Left ventricle myocardium superior (tissue), 1 donor: ENCODE results near the gene MBD3L4. TPM values are rescaled to one million over a fixed set of nuclear protein-coding genes. Genes with fewer than 3 reads are reported as not detected.
A peak's percentile ranks its signal among the peaks of the same experiment; 100 is the strongest.
"Not testable (repeated sequence)": the region's sequence is repeated elsewhere in the genome, so short reads cannot be mapped to it uniquely, and the experiment has no call there.

Experiments used
- ATAC-seq: fragments of 200-7000 bp; cut with Tn5 transposase; one replicate; pipeline ENCODE4 v1.9.1; 2020; ENCODE audit warnings: mild to moderate bottlenecking, moderate library complexity
- DNase-seq: peaks from one replicate; pipeline ENCODE4 v3.0.0-alpha.2; 2020
- intact Hi-C: fragments of 100-400 bp; cut with micrococcal nuclease; formaldehyde crosslinking; loops from one replicate; pipeline ENCODE4 v1.11.0; 2022
- total RNA-seq: library from RNA; stranded (reverse); fragmentation: NEBNext Ultra II Directional; extraction: Animal tissue kit (Norgen Biotek cat#: 25700); gene quantifications from one replicate; pipeline ENCODE4 v1.2.1, GENCODE V29; 2021
- donor health status: DM: no; HTN: yes; CAD: no; lungs with severe emphysema.

Gene MBD3L4
- total RNA-seq, 1 donor from 2014 or later: not detected

DNA sequence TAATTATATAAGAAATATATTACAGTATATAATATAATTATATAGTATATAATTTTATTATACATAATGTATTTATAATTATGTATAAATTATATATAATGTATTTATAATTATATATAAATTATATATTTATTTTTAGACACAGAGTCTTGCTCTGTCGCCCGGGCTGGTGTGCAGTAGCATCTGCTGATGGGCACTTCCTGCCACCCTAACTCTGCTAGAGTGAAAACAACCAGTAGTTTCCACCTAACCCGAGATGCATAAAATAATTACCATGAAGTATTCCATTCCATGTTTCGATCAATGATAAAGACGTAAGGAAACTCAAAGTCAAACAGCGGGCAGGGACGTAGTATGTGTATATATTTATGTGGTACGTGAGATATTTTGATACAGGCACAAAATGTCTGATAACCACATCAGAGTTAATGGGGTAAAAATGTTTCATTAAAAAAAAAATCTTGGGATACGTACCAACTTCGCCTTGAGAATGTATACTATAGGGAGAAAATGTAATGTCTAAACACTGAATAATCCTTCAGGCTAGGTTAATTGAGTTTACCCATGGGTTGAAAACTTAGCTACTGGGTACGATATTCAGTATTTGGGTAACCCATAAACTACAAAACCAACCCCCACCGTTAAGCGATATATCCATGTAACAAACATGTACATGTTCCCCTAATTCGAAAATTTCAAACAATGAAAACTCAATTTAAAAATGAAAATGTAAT is 14.8 kb upstream of the MBD3L4 start:
- DNase-seq, intact Hi-C loops, ATAC-seq: not testable (repeated sequence)

DNA sequence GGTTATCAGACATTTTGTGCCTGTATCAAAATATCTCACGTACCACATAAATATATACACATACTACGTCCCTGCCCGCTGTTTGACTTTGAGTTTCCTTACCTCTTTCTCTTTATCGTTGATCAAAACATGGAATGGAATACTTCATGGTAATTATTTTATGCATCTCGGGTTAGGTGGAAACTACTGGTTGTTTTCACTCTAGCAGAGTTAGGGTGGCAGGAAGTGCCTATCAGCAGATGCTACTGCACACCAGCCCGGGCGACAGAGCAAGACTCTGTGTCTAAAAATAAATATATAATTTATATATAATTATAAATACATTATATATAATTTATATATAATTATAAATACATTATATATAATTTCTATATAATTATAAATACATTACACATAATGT is 12.9 kb upstream of the MBD3L4 start:
- ATAC-seq, DNase-seq, intact Hi-C loops: not testable (repeated sequence)

- intact Hi-C loops, DNase-seq, ATAC-seq: not testable (repeated sequence)
Observed at GRCh38 chr19:7051421-7051820, 11.4 kb upstream of the MBD3L4 start.

DNA sequence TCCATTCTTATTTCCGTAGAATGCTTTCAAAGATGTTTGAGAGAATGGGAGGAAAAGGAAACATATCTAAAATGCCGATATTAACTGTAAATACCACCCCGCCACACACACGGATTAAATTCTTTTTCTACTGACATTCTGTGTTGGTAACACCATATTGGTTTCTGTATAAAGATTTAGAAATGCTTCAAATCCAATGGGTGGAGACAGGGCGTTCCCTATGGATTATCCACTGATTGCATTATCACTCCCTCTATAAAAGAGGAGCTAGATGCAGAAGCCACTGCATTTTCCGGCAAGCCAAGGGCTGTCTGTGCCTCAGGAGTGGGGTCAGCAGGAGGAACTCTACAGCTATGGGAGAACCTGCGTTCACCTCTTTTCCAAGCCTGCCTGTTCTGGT is 9.0 kb upstream of the MBD3L4 start, which contains the start of gene MBD3L2:
MBD3L2 (plus strand) TSS at position 301 of the 400 bp plus-strand sequence; CDS start at position 354, 53 bp downstream.
- intact Hi-C loops, ATAC-seq, DNase-seq: not testable (repeated sequence)

DNA sequence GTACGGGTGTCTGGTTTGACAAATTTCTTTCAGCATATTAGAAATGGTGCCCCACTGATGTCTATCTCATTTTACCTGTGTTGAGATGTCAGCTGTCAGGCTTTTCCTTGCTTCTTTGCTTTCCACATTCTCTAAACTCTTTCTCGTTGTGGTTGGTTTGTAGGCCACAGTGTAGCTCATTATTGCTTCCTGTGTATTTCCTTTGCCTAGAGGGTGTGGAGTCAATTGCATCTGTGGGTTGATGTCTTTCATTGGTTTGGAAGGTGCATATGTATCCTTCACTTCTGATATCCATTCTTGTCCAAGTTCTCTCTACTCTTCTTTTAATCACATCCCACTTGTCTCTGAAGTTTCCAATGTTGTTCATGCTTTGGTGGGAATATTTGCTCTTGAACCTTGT is 1.6 kb upstream of the MBD3L4 start:
- intact Hi-C loops, DNase-seq, ATAC-seq: not testable (repeated sequence)

DNA sequence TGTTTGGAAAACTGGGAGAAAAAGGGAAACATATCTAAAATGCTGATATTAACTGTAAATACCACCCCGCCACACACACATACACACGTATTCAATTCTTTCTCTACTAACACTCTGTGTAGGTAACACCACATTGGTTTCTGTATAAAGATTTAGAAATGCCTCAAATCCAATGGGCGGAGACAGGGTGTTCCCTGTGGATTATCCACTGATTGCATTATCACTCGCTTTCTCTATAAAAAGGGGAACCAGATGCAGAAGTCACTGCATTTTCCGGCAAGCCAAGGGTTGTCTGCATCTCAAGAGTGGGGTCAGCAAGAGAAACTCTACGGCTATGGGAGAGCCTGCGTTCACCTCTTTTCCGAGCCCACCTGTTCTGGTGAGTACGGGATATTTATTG is 9.7 kb downstream of the MBD3L4 start, which contains the start of gene MBD3L5:
MBD3L5 (plus strand) TSS at position 301 of the 400 bp plus-strand sequence; CDS start at position 335, 34 bp downstream.
- intact Hi-C loops, ATAC-seq, DNase-seq: not testable (repeated sequence)

DNA sequence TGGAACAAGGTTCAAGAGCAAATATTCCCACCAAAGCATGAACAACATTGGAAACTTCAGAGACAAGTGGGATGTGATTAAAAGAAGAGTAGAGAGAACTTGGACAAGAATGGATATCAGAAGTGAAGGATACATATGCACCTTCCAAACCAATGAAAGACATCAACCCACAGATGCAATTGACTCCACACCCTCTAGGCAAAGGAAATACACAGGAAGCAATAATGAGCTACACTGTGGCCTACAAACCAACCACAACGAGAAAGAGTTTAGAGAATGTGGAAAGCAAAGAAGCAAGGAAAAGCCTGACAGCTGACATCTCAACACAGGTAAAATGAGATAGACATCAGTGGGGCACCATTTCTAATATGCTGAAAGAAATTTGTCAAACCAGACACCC is 11.2 kb downstream of the MBD3L4 start:
- DNase-seq, ATAC-seq, intact Hi-C loops: not testable (repeated sequence)

- intact Hi-C loops, DNase-seq, ATAC-seq: not testable (repeated sequence)
Observed at GRCh38 chr19:7021331-7021730, 18.6 kb downstream of the MBD3L4 start, which contains the start of gene MBD3L2B. TSS of gene MBD3L2B (minus strand) at chr19:7021431. CDS start at chr19:7021397, 34 bp downstream.

DNA sequence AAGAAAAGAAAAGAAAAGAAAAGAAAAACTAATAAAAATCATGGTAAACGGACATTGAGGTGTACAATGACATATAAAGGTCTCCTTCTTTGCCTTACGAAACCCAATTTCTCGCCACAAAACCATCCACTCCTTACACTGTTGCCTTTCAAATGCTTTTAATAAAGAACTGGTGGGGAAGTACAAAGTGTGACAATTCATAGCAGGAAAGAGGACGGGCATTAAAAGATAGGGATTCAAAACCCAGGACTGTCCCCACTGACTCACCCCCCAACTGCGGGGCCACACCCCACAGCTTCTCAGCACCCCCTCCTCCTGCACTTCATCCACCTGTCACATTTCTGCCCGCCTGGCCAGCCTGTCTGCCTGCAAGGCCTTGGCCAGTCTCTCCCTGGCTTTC is 21.2 kb downstream of the MBD3L4 start:
- intact Hi-C loops: no loop called here
- ATAC-seq (no peak), DNase-seq (no peak)

DNA sequence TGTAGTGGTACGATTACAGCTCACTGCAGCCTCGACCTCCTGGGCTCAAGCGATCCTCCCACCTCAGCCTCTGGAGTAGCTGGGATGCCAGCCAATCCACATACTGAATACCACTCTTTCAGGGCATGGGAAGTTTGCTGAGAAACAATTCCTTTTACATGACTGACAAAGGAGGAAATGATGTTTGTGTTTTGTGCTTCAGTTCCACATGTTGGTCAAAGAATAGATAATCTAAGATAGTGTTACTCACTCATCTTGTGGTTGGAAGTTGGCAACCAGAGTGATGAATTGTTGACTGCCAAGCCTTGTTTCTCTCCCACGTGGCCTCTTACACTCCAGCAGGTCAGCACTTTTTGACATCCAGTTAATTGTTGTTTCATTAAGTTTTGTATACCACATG is 26.3 kb downstream of the MBD3L4 start:
- ATAC-seq (no peak), DNase-seq (no peak)
- intact Hi-C loops: no loop called here

DNA sequence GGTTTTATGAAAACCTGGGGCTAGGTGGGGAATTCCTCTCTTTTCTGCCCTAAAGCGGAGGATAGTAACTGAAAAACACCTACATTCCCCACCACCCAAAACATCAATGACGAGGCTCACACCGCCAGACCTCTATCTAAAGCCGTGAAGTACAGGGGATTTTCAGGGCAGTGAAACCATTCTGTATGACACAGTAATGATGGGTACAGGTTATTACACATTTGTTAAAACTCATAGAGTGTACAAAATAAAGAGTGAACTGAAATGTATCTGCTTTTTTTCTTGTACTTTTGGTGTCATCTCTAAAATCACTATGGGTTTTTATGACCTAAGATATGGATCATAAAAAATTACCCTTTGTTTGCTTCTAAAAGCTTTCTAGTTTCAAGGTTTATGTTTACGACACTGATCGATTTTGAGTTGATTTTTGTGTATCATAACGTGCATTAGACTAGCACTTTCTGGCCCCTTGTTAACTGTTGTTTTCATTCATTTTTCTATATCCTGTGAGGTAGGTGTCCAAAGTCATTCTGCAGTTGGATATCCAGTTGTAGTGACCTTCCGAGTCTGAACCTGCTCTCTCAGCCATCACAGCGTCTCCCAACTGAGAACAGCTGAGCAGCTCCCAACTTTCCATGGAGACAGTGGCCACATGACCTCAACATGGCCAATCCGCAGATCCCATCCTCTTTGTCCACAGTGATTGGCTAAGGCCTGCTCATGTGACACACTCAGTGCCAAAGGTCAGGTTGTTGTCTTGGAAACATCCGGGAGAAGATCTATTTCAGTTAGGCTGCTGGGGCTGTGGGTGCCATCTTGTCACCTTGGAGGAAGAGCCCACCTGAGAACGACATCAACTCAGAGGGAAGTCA is 29.0 kb downstream of the MBD3L4 start:
- intact Hi-C loops: no loop called here
- ATAC-seq (no peak), DNase-seq (no peak)

- intact Hi-C loops: no loop called here
- DNase-seq (no peak), ATAC-seq (no peak)
Observed at GRCh38 chr19:7007859-7008258, 32.1 kb downstream of the MBD3L4 start.

- no peak for DNase-seq
- ATAC-seq: no peak
- intact Hi-C loops: no loop called here
Observed at GRCh38 chr19:7006135-7006704, 33.8 kb downstream of the MBD3L4 start.

GRCh38 chr19:7004313-7004931 is 35.6 kb downstream of the MBD3L4 start:
- ATAC-seq (no peak), DNase-seq (no peak)
- intact Hi-C loops: no loop called here

DNA sequence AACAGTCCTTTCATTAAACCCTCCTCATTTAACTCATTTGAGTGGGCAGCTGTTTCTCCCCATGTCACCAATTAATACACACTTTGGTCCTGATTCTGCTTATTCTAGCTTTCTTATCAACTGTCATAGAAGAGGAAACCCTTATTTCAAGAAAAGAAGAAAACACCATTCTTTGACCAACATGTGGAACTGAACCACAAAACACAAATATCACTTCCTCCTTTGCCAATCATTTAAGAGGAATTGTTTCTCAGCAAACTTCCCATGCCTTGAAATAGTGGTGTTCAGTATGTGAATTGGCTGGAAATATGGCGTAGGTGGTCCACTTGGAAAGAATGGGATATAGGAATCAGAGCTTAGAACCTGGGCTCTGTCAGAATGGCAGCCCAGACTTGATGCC is 39.2 kb downstream of the MBD3L4 start:
- intact Hi-C loops: no loop called here
- DNase-seq (no peak), ATAC-seq (no peak)

DNA sequence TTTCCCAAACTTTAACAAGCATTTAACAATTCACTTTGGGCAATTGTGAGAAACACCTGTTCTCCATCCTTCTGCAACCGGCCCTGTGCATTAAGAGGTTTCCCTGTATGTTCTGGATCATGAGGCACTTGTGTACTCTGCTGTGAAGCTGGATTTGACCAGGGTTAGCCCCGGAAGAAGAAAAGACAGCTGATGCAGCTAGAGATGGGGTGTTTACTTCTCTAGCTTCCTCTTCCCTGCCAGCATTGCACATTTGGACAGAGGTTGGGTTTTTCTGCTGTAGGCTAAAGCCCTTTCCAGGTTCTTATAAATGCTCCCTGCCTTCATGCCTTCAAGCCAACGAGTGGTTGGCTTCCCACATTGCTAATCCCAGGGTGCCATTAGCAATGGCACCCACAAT is 39.6 kb downstream of the MBD3L4 start:
- DNase-seq (no peak), ATAC-seq (peak; percentile 30)
- intact Hi-C loops: no loop called here

DNA sequence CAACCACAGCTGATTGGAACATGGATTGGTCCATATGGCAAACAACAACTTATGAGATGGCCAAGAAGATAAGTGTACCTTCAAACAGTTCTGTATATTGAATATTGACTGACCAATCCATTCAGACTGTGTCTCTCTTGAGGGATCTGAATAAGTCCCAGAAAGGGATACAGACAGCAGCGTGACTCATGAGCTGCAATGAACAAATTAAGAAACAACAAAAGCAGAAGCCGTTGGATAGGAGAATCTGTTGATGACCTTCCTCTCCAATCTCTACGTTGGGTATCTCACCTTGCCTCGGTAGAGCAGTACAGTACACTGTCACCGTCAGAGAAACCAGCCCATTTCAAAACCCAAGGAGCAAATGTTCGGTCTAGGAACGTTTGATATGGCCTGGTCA is 40.0 kb downstream of the MBD3L4 start:
- intact Hi-C loops: no loop called here
- DNase-seq (no peak), ATAC-seq (no peak)

DNA sequence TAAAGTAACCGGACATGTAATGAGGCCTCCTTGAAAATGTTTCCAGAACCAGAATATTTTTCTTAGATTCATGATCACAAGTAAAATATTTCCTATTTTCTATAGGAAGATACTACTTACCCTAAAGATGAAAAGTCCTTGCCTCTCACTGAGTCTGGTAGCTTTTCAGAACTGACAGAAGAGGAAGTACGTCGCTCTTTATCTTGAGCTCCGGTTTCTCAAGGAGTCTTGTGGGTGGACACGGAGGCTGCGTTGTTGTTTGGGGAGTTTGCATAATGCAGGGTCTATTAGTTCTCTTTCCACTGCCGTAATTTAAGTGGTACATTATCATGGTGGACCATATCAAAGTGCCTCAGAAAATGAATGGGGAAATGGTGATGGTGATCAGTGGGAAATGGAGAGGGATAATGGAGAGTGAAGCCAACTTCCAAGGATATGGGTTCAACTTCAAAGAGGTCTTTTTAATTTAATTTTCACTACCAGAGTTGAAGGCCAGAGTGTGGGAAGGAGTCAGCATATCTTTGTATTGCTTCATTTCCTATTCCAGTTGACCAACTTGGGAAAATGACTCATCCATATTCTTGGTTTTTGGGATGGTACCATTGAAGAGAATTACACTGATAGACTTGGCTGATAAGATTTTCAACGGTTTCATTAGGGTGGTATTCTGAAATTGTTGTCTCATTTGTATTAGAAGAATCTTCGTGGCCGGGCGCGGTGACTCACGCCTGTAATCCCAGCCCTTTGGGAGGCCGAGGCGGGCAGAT is 42.1 kb downstream of the MBD3L4 start:
- no peak for DNase-seq
- ATAC-seq: no peak
- intact Hi-C loops: no loop called here
